NCI-H82 treated with DMSO at 0.1 percent for 48 hours (cell line): ENCODE results near the gene CBX6.
A peak's percentile ranks its signal among the peaks of the same experiment; 100 is the strongest.

Experiments used
- DNase-seq: peaks from one replicate; lab custom pipeline; 2025; ENCODE audit not compliant: unreplicated experiment; lab: John Stamatoyannopoulos, UW

Gene CBX6

DNA sequence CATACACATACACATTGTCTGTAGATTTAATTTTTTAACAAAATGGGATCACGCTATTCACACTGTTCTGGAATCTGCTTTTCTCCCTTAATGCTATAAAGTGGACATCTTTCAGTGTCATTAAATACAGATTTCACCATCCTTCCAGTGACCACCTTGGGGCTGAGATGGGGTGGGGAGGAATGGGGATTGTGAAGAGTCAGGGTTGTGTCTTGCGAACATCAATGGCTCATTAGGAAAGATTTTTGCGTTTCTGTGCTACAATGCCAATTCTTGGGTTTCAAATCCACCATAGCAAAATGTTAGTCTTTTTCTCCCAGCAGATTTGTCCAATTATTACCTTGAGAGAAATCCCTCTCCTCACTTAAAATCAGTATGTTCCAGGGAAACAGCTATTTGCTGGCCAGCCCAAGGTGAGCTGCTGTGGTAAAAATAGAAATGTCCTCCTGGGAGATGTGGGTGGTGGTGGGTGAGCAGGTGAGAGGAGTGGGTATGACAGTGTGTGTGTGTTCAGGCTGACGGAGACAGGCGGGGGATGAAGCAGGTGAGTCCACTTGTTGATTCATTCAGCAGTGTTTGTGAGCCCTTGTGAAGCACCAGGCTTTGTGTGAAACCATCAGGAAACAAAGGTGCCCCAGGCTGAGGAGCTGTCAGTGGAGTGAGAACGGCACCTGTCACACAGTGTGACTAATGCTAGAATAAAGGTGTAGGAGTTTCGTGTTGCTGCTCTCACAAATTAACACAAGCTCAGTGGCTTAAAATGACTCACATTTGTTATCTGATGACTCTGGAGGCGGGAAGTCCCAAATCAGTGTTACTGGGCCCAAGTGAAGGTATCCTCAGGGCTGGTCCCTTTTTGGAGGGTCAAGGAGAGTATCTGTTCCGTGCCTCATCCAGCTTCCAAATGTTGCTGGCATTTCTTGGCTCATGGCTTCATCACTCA is 1.7 kb upstream of the CBX6 start:
- no peak for DNase-seq

DNA sequence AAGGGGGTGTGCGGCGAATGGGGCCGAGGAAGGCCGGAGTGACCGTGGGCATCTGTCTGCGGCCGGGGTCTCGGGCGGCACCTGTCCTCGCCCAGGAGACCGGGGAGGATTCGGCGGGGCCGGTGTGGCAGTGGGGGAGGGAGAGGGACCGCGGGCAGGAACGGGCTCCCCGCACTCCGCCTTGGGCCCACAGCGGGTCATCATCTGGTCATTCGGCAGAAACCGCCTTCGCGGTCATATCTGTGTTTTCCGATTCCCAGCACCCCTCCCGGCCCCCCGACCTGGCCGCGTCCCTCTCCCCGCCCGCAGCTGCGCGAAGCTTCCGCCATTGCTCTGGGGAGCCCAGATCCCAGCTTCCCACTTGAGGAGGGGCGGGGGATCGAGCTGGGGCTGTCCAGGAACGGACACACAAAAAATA is 824 bp upstream of the CBX6 start:
- DNase-seq, result no peak

DNA sequence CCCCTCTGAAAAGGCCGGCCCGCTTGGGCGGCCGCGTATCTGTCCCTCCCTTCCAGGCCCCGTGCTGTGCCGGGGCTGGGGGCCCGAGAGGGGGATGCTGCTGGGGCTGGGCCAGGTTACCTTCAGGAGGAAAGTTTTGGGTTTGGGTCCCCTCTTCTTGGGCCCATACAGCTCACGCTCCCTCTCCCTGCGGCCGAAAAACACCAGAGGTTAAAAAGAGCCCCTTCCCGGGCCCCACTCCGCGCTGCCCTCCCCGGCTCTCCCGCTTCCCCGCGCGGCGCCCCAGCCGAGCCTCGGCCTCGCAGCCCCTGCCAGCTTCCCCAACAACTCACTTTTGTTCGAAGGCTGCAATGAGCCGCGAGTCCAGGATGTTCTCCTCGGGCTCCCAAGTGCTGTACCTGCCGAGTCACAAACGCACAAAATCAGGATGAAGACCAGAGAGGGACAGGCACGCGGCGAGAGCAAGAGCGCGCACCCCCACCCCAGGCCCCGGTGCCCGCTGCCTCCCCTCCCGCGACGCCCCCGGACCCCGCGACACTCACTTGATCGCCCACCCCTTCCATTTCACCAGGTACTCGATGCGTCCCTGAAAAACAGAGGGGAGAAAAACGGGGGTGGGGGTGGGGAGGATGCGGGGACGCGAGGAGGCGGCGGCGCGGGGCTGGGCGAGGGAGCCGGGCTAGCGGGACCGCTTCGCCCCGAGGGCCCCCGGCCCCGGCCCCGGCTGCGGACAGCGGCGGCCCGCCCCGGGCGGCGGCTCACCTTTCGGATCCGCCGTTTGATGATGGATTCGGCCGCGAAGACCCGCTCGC is 450 bp downstream of the CBX6 start:
- DNase-seq, result no peak

DNA sequence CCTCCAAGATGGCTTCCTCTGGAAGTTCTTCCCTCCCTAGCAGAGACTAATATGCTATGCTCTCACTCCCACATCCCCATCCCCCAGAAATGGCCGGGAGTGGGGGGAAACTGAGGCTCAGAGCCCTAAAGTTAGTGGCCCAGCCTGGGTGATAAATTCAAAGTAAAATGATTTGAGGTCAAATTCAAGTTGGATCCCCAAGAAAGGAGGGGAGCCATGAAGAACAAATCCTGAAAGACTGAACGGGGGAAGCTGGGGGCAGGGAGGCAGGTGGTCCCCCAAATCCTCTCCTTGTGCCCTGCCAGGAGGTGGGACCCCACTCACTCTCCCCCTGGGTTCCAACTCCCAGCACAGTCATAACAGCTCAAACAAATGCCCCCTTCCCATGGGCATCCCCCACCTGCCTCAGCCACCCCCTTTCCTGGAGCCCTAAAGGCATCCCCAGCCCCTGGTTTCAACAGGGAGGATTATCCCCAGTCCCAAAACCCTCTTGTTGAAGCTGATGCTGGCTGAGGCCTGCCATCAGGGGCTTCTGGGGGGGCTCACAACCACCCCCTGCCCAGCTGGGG is 1.1 kb downstream of the CBX6 start:
- DNase-seq, result no peak

DNA sequence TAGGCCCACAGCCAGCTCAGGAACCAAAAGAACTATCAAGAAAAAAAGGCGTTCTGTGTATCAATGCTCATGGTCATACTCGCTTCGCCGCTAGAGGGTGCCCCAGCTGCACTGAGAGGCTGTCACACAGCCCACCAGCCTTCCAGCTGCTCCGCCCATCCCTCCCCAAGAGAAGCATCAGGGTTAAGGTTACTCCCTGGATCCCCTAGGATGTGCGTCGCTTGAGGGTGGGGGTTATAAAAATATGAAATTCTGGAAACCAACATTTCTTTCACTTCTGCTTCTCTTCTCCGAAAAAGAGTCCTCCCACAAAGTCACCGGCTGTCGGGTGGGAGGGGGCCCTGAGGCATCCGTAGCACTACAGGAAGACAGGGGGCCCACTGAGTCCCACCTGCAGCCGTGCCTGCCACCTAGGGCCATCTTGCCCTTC is 1.7 kb downstream of the CBX6 start:
- DNase-seq, result peak; percentile 53

DNA sequence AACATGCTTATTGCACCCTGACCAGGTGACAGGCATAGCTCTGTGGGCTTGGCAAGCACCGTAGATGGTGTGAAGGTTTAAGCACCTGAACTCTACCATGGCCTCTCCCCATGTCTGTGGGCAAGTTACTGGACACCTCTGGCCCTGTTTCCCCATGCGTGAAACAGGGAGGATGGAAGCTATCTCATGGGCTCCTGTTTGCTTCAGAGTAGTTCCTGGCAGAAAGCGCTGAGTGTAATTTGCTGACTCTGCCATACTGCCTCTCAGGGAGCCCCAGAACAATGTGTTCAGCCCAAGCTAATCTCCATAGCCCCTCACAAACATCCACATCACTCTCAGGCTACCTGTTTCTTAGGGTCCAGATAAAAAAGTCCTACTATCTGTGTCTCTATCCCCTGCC is 2.4 kb downstream of the CBX6 start:
- no peak for DNase-seq

DNA sequence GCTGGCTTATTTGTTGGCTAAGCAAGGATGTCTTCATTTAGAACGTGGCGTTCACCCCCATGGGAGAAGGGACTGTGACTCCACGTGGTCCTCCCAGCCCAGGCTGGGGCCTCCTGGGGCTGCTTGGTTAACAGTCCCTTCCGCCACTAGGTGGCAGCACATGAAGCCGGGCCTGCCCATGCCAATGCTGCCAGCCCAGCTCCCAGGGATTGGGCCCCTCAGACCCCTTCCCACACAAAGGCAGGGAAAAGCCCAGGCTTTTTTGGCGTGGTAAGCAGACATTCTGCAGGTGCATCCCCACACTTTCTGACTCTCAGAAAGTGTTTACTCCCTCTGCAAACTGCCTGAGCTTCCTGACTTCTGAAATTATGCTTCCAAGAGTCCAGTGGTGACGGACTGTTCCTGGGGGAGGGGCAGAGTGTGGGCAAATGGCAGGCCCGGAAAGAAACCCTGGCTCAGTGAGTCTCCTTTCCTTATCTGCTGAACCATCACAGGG is 3.1 kb downstream of the CBX6 start:
- DNase-seq, result no peak

DNA sequence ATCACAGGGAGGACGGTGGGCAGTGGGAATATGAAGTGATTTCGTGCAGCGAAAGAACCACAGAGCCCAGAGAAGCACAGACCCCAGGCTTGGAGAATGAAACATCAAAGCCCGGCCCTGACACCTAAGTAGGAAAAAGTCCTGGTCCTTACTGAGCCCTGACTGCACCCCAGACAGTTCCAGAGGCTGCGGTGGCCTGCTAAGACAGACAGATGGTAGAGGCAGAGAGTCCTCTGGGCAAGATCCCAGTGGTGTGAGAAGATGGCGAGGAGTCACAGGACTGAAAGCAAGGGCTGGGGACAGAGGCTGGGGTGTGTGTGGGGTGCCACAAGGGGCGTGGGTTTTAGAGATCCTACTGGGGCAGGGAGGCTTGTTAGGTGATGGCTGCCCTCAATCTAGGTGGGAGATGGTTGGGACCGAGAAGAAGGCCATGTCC is 3.7 kb downstream of the CBX6 start:
- DNase-seq, result no peak

DNA sequence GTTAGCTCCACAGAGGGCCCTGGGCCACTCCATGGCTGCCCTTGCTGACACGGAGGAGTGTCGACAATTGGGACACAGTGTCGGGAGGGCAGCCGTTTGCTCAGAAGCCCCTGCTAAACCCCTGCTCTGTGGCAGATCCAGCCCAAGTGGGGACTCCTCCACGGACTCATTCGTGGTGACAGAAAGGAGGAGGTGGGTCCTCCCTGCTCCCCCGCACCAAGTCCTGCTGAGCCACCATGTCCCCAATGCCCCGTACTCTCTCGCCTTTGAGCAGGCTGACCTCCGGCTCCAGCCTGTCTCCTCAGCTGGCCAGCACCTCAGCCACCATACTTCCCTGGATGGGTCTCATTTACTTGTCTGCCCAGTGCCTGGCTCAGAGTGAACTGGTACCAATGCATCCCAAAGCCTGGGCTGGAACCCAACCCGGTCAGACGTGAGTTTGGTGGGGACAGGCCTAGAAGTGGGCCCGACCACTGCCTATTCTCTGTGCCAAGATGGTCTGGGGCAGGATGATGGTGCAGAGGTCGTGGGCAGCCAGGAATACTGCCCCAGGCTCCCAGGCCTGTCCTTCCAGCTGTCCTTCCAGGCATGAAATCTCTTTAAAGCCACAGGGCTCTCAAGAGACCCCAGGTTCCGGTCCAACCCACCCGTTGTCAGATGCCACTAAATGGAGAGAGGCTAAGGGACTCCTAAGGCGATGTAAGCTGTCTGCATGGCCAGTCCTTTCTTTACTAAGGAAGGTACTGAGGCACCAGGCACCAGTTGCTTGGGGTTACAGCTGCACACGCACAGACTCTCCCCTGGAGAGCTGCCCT is 4.3 kb downstream of the CBX6 start:
- DNase-seq, result no peak

DNA sequence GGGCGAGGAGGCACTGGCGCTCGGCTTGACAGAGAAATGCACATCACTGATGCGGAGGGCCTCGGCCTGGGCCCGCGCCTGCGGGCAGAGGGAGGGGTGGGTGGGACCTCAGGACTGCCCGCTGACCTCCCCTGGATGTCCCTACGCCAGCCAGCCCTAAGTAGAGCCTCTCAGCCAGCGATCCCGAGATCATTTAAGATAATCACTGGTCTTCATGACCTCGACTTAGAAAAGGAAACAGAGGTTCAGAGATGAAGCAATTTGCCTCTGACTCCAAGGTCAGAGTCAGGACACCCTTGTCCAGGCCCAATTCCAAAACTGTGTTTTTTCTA is 4.9 kb downstream of the CBX6 start:
- no peak for DNase-seq

DNA sequence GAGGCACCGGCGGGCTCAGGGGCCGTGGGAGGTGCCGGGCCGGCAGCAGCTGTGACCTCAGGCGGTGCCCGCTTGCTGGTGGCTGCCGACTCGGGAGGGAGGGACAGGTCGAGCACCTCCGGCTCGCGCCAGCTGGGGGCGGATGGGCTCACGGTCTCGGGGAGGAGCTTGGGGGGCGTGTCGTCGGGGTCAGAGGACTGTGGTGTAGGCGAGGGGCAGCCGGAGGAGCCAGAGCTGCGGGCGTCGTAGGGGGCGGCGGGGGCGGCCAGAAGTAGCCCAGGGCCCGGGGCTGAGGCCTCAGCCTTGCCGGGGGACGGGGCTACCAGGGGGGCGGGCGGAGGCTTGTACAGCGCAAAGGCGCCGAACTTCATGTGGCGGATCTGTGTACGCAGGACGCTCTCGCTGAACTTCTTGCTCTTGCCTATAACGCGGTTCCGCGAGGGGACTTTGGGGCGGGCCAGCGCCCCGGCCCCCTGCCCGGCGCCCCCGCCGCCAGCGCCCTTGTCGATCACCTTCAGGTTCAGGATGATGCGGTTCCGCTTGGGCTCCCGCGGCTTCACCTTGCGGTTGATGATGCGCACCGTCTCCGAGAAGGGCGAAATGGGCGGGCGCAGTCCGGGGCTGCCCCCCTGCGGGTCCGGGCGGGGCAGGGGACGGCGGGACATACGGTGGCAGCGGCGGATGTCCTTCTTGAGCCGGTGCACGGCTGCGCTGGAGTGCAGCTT is 5.5 kb downstream of the CBX6 start:
- no peak for DNase-seq

DNA sequence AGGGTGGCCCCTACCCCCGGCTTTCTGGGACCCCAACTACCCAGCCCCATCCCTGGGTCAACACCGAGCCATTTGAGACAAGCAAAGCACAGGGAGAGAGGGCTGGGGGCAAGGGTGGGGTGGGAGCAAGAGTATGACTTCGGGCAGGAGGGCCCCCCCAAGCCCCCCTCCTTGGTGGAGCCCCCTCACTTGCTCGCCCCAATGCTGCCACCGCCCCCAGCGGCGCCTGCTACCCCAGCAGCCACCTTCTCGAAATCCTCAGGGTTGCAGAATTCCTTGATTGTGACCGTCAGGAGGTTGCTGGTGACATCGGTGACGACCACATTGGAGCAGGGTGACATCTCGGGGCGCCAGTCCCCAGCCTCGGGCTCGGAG is 6.0 kb downstream of the CBX6 start:
- DNase-seq, result no peak

DNA sequence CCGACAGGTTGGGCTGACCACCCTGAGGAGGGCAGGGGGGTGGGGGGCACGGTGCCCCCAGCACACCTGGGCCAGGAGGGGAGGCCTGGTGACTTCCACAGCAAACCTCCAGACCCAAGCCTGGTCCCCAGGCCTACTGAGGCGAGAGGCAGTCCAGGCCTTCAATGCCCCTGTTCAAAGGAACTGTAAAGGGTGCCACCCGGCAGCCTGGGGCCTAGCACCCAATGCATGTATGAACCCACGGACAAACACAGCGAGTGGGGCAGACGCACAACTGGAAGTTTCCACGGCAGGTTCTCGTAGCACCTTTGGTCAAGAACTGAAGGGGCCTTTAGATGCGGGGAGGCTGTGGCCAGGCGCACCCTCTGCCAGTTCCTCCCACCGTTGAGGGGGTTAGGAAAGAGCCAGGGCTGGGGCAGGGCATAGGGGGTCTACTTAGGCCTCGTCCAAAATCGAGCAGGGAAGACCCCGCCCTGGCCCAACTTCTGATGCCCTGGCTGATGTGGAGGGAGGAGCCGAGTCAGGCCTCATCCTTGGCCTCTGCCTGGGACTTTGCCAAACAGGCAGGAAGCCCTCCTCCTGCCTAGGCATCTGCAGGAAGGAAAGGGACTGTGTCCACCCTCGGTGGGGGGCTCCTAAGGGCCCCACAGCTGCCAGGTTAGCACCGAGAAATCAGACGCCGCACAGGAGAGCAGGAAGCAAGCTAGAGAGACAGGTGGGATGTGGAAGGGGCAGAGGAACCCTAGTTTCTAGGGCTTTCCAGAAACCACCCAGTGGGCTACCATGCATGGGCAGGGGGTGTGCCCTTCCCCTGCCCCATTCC is 6.6 kb downstream of the CBX6 start:
- no peak for DNase-seq

DNA sequence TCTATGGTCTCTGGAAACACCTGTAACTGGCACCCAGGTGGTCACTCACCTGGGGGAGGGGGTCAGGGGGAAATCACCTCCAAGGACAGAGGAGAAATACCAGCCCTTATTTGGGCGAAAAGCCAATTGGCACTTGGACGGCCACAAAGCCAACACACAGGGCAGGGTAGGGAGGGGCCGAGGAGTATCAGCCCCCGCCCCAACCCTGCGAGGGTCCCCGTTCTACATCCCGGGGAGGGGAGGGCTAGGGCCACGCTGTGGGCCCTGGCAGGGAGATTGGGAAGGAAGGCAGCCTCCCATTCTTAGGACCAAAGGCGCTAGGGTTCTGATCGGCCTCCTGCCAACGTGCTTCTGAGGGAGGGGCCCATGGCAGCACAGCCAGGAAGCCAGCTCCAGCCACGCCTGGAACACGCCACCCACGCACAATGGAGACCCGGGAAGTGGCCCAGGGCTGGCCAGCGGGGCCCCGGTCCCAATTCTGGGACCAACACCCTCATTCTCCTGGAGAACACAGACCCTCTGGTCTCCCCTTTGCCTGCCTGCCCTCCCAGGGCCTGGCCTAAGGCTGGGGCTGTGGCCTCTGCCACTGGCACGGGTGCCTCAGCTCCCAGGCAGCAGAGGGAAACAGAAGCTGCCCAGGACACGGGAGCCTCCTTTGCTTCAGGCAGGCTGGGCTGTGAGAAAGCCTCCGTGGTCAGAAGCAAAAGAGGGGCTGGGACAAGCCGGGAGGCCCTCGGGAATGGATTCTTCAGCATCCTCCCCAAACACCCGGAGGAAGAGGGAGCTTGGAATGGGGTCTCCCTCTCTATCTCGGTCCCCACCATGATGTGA is 7.4 kb downstream of the CBX6 start:
- no peak for DNase-seq

DNA sequence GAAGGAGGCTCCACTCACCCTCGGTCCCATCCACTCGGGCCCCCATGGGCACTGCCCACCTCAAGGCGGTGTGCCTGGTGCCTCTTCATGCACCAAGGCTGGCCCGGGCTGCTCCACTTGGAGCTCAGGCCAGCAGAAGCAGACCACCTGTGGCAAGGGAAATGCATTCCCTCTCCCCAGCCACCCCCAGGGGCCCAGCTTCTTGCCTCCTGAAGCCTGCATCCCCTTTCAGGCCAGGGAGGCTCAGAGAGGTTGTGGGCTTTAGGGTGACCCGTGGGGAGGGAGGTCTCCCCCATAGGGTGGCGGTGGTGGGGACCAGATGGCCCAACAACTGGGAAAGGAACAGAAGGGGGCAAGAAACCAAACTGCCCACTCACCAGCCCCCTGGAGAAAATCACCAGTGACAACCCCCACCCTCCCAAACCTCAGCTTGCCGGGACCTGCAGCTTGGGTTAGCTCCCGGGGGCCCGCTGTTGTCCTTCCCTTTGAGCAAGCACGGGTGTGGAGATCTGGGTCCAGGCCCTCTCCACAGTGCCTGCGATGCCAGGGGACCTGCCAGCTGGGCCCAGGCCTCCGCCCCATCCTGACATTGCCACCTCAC is 8.4 kb downstream of the CBX6 start:
- DNase-seq, result no peak

DNA sequence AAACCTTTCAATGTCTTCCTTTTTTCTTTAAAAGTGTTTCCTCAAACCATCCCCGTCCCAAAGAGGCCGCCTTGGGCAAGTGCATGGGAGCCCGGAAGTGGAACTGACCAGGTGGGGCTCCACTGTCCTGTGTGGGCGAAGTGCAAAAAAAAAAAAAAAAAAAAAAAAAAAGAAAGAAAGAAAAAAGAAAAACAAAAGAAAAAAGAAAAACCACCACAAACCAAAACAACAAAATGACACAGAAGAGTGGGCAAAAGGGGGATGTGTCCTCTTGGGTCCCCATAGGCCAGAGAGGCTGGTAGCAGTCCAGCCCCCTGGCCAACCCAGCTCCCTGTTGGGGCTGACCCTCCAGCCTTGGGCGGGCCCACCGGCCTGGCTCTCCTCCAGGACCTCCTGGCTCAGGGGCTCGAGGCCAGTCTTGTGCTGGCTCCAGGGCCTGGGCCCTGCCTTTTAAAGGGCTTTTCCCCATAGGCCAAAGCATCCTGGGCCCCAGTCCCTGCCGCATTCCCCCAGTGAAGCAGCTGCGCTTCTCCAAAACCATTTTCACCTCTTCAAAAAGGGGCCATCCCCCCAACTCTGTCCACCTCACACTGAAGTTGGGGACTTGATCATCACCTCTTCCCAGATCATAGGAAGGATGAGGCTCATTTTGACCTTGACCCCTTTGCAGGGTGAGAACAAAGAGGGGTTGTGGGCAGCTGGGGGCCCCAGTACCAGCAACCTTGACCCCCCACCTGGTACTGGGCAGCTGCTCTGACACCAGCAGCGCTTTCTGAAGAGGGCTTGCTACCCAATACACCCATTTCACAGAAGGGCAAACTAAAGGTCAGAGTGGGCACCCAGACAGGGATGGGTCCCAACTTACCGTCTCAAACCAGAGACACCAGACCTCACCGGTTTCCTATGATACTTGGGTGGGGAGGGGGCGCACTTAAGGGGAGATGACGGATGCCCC is 9.4 kb downstream of the CBX6 start:
- DNase-seq, result no peak

DNA sequence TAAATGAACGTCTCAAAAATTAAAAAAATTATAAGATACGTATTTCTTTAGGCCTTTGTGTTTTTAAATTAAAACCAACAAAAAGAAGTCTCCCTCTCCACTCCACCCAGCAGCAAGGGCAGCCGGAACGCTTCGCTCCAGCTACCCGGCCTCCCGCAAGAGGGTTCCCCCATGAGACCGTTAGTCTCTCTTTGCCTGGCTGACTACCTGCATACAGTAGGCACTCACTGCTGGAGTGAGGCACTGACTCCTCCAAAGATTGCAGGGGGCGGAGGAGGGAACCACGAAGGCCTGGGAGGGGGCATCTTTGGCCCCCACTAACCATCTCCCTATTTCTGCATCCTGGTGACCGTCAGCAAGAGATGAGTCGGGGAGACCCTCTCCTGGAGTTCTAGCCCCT is 10.1 kb downstream of the CBX6 start:
- DNase-seq, result no peak
